C4-2B (cell line): ENCODE measurements around the gene SNAPC4.

ENCODE experiments used
- H3K27ac ChIP-seq: fragments of 450-650 bp; 2 replicates; pipeline ENCODE4 v1.5.1; 2017
- CTCF ChIP-seq: fragments of 450-650 bp; conservative IDR thresholded peaks from 2 replicates; pipeline ENCODE4 v1.5.1; 2017; ENCODE audit warnings: mild to moderate bottlenecking
- ZFX ChIP-seq: fragments of 450-650 bp; IDR thresholded peaks from 2 replicates; pipeline ENCODE4 v1.6.1; 2017

Gene SNAPC4

GRCh38 chr9:136437430-136437829 is 37.5 kb upstream of the SNAPC4 start:
- TF ChIP-seq ZFX (no peak), CTCF (no peak)

GRCh38 chr9:136436055-136436634 is 36.2 kb upstream of the SNAPC4 start:
- H3K27ac ChIP-seq: no peak overlapping the region
- no peak for TF ChIP-seq CTCF
- no peak for TF ChIP-seq ZFX

More at GRCh38 chr9:136437430-136437829, 37.5 kb upstream of the SNAPC4 start:
- H3K27ac ChIP-seq: no peak overlapping the region

GRCh38 chr9:136434580-136435169 is 34.7 kb upstream of the SNAPC4 start:
- no peak for TF ChIP-seq ZFX
- no peak for TF ChIP-seq CTCF
- H3K27ac ChIP-seq: no peak overlapping the region

- TF ChIP-seq CTCF: no peak
- TF ChIP-seq ZFX: no peak
- no peak overlapping the region for H3K27ac ChIP-seq
Observed at GRCh38 chr9:136433849-136434579, 34.0 kb upstream of the SNAPC4 start.

GRCh38 chr9:136433043-136433715 is 33.2 kb upstream of the SNAPC4 start:
- no peak for TF ChIP-seq CTCF
- no peak for TF ChIP-seq ZFX

GRCh38 chr9:136432591-136432990 is 32.6 kb upstream of the SNAPC4 start:
- TF ChIP-seq ZFX (no peak), CTCF (no peak)
- no peak overlapping the region for H3K27ac ChIP-seq

More at GRCh38 chr9:136433043-136433715, 33.2 kb upstream of the SNAPC4 start:
- no peak overlapping the region for H3K27ac ChIP-seq
